Stimulated activated CD4-positive, alpha-beta T cell treated with anti-CD3 and anti-CD28 coated beads, Interleukin-12 subunit alpha, Interleukin-12 subunit beta, amount 100 ng/mL, for 48 hours (primary cell): ENCODE results near the gene GNAT1.
"Not testable (repeated sequence)": the region's sequence is repeated elsewhere in the genome, so short reads cannot be mapped to it uniquely, and the experiment has no call there.

Source experiments
- DNase-seq, 3 donors: peaks; one replicate each; pipeline ENCODE4 v3.0.0-alpha.2; 2020; ENCODE audit warnings: low read depth in 2 of 3, low spot score in 1 of 3

GNAT1 gene

DNA sequence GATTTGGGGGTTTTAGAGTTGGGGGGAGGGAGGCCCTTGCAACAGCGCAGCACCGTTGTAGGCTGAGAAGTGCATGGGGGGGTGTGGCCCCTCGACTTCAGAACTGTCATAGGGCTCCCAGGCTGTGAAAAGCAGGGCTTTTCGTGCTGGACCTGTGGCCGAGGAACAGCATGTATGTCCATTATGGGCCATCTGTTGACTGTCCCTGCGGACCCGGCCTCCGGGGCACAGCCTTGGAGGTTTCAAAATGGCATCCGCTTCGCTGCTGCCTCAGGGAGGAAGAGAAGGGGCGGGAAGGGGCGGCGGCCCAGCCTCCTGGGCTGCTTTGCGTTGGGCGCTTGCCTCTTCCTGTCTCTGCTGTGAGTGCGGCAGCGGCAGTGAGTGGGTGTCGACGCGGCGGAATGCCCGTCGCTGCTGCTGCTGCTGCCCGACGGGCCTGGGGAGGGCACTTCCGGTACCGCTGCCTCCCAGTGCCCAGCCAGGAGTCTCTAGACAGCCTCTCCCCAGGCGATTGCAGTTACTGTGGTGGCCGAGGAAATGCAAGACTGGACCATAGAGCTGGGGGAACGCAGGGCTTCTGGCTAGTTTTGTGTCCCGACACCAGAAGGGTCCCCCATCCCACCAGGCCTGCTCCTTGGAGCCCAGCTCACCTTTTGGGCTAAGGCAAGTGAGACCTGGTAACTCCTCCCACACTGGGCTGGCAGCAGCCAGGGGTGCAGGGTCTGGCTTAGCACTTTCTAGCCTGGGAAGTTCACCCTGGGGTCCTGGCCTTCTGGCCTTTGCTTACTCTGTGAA is 46.5 kb downstream of the GNAT1 start:
- peak; percentile 78 to 86 (median 81) for DNase-seq

- DNase-seq: no peak
Measured at GRCh38 chr3:50238549-50239026, 47.2 kb downstream of the GNAT1 start.

- no peak for DNase-seq
Measured at GRCh38 chr3:50239649-50240048, 48.2 kb downstream of the GNAT1 start.

DNA sequence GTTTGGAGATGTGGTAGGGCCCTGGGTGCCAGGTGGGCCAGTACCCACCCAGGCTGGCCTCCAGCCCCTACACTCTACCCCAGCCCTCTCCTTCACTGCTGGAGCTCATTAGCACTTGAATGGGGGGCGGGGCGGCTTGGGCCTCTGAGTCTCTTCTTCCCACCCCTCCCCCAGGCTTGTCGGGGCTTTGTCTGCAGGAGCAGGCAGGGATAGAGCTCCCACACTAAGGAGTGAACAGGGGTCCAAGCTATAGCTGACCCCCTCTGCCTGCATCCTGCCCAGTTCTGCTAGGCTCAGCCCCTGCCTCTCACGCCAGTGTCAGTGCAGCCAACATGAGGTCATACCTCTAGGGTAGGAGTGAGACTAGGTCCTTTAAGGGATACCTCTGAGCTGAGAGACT is 49.8 kb downstream of the GNAT1 start:
- DNase-seq: no peak

GRCh38 chr3:50241713-50242380 is 50.4 kb downstream of the GNAT1 start:
- no peak for DNase-seq

DNA sequence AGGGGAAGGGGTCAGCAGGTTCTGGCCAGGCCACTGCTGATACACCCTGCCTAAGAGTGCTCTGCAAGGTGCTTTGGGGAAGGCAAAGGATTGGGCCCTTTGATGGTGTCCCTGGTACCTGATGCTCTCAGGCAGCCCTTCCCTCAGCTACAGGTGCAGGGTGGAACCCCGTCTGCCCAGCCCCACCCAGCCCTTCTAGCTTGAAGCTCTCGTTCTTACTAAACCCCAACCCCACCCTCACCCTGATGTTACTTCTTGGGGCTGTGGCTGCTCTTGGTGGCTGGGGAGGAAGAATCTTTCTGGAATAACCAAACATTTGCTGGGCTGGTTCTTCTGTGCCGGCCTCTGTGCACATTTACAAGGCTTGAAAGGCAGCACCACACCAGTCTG is 51.0 kb downstream of the GNAT1 start:
- no peak for DNase-seq

DNA sequence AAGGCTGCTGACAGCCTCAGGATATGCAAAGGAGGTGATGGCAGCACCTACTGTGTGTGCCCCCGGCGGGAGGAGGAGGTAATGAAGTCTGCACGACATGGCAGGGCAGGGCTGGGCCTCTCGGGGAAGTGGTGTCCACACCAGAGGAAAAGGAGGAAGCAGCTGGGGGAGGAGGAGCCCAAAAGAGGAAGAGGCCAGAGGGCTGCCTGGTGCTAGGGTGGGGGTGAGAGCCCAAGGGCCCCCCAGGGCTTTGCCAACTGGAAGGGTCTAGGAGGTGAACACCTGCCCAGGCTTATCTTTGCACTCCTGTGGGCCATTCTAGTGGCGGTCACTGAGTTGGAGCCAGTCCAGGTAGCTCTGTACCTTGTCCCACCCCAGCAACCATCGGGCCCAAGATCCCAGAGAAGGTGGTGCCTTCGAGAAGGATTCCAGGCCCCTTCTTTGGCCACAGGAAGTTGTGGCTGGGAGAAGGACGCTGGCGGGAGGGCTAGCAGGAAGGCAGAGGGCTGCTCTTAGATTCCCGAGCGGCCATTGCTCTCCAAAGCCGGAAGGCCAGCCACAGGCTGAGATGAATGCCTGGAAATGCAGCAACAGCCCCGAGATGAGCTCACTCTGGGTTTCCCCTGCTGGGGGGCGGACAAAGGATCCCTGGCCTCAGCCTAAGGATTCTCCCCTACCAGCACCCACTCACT is 51.6 kb downstream of the GNAT1 start:
- DNase-seq: peak in 1 of 3 donors; percentile 40

GRCh38 chr3:50243543-50243895 is 52.1 kb downstream of the GNAT1 start:
- no peak for DNase-seq

DNA sequence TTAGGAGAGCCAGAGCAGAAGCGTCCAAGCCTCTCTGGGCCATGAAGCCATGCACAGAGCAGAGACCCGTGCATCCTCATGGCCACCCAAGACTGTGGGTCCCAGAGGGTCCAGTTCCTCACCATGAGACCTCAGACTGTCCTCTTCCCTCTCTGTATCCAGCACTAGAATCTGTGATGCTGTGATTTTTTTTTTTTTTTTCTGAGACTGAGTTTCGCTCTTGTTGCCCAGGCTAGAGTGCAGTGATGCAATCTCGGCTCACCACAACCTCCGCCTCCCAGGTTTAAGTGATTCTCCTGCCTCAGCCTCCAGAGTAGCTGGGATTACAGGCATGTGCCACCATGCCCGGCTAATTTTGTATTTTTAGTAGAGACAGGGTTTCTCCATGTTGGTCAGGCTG is 53.4 kb downstream of the GNAT1 start:
- not testable (repeated sequence) for DNase-seq

GRCh38 chr3:50245251-50245745 is 53.9 kb downstream of the GNAT1 start:
- DNase-seq: no peak

- DNase-seq: peak; percentile 87 to 98 (median 95)
Measured at GRCh38 chr3:50245831-50246516, 54.6 kb downstream of the GNAT1 start.

- peak; percentile 80 to 85 (median 80) for DNase-seq
Measured at GRCh38 chr3:50246517-50246954, 55.1 kb downstream of the GNAT1 start.
